HepG2 (cell line): ENCODE results near the gene CDT1. TPM values are rescaled to one million over a fixed set of nuclear protein-coding genes. Genes with fewer than 3 reads are reported as not detected.

ENCODE experiments used
- GABPB1 ChIP-seq: IDR thresholded peaks from 2 replicates; pipeline ENCODE4 v1.6.1; 2016; ENCODE audit warnings: mild to moderate bottlenecking, missing genetic modification reagents, moderate library complexity, missing compliant biosample characterization
- HDAC1 ChIP-seq: sonication (generic); formaldehyde crosslinking; IDR thresholded peaks from 2 replicates; pipeline ENCODE4 v1.5.1; 2020; ENCODE audit warnings: mild to moderate bottlenecking, missing genetic modification reagents
- HNF4G ChIP-seq, 2 experiments: sonication (generic) in 1 of 2; formaldehyde crosslinking in 1 of 2; IDR thresholded peaks; 2 replicates each; pipeline versions ENCODE4 v1.4.0 to v1.6.1; 2011 to 2020; ENCODE audit warnings: borderline replicate concordance in 2 of 2, low read depth in 2 of 2, mild to moderate bottlenecking in 2 of 2, low read length in 1 of 2, missing genetic modification reagents in 1 of 2, moderate library complexity in 1 of 2
- HNRNPK ChIP-seq: fragments of 200-400 bp; formaldehyde crosslinking; IDR thresholded peaks from 2 replicates; pipeline ENCODE4 v1.6.1; 2018; ENCODE audit warnings: low read length, low read depth, moderate library complexity, mild to moderate bottlenecking; ENCODE audit not compliant: poor library complexity, severe bottlenecking
- KLF16 ChIP-seq, 2 experiments: sonication (generic) in 1 of 2; formaldehyde crosslinking in 1 of 2; IDR thresholded peaks; 2 replicates each; pipeline versions ENCODE4 v1.6.1 to v1.8.0; 2016 to 2023; ENCODE audit warnings: missing genetic modification reagents in 2 of 2, missing compliant biosample characterization in 1 of 2
- MYNN ChIP-seq: sonication (generic); formaldehyde crosslinking; IDR thresholded peaks from 2 replicates; pipeline ENCODE4 v1.4.0; 2020; ENCODE audit warnings: mild to moderate bottlenecking, low read depth, missing genetic modification reagents
- NR2F2 ChIP-seq: IDR thresholded peaks from 2 replicates; pipeline ENCODE4 v1.6.1; 2012; ENCODE audit warnings: low read depth, inconsistent platforms, borderline replicate concordance
- TCF12 ChIP-seq, 2 experiments: fragments of 450-650 bp in 1 of 2; sonication (generic) in 1 of 2; formaldehyde crosslinking in 1 of 2; IDR thresholded peaks; 2 replicates each; pipeline versions ENCODE4 v1.6.1 to v1.8.0; 2017 to 2022; ENCODE audit warnings: antibody characterized with exemption in 1 of 2, mild to moderate bottlenecking in 1 of 2, missing genetic modification reagents in 1 of 2, moderate library complexity in 1 of 2
- ZNF12 ChIP-seq: sonication (generic); formaldehyde crosslinking; IDR thresholded peaks from 2 replicates; pipeline ENCODE4 v1.5.0; 2020; ENCODE audit warnings: missing genetic modification reagents
- ZNF230 ChIP-seq: sonication (generic); formaldehyde crosslinking; IDR thresholded peaks from 2 replicates; pipeline ENCODE4 v1.4.0; 2020; ENCODE audit warnings: mild to moderate bottlenecking, missing genetic modification reagents
- polyA plus RNA-seq, 8 experiments: library from polyadenylated mRNA; depleted of rRNA in 3 of 8; stranded (reverse) in 7 of 8; unstranded in 1 of 8; fragments of >200 nt; fragmentation: Illumina TruSeq in 4 of 8; extraction: Trizol in 4 of 8; gene quantifications; 2 replicates each; pipeline versions ENCODE4 v1.2.1 to v1.2.3, GENCODE V29; 2011 to 2016; ENCODE audit warnings: low read depth in 4 of 8, missing spikeins in 1 of 8, mixed read lengths in 1 of 8; ENCODE audit not compliant: insufficient read depth in 1 of 8
- total RNA-seq, 5 experiments: library from RNA; depleted of rRNA; stranded (reverse); fragments of >200 nt; fragmentation: Illumina TruSeq; extraction: Trizol; gene quantifications; 2 replicates each; pipeline ENCODE4 v1.2.3, GENCODE V29; 2016; ENCODE audit warnings: low read depth in 1 of 5
- TF ChIP-seq, protein P1 (sequence below): sonication (generic); formaldehyde crosslinking; IDR thresholded peaks from 2 replicates; pipeline ENCODE4 v1.4.0; 2020; ENCODE audit warnings: missing genetic modification reagents
- TF ChIP-seq, protein P2 (sequence below): sonication (generic); formaldehyde crosslinking; IDR thresholded peaks from 2 replicates; pipeline ENCODE4 v1.5.0; 2020; ENCODE audit warnings: mild to moderate bottlenecking, missing genetic modification reagents, borderline replicate concordance
- TF ChIP-seq, protein P3 (sequence below): sonication (generic); formaldehyde crosslinking; IDR thresholded peaks from 2 replicates; pipeline ENCODE4 v1.8.0; 2022; ENCODE audit warnings: mild to moderate bottlenecking, missing genetic modification reagents, borderline replicate concordance
- TF ChIP-seq, protein P4 (sequence below): sonication (generic); formaldehyde crosslinking; conservative IDR thresholded peaks from 2 replicates; pipeline ENCODE4 v1.4.0; 2020; ENCODE audit warnings: missing genetic modification reagents

The CDT1 gene
- total and polyA plus RNA-seq, 2 of the 13 experiments (the other 11 are each of a cell fraction or from before 2014, with no cell fraction given), result 23.1 to 23.8 TPM

DNA sequence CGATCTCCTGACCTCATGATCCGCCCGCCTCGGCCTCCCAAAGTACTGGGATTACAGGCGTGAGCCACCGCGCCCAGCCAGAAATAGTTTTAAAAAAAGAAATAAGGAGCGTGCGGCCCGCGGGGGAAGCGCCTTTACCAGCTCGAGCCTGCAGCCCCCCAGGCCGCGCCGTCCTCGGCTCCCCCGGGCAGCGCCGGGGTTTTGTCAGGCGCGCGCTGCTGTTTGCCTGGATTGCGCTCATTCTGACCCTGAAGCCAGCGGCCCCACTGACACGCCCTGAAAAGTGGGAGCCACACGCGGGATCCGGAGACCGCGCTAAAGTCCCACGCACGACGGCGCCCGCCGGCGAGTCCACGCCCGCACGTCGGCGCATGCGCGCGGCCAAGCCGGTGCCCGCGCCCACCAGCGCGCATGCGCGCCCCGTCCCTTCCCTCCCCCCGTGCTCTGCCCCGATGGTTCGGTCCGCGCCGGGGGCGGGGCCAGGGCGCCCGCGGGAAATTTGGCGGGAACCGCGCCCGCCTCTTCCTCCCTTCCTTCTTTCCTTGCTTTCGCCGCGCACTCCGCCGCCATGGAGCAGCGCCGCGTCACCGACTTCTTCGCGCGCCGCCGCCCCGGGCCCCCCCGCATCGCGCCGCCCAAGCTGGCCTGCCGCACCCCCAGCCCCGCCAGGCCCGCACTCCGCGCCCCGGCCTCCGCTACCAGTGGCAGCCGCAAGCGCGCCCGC, at the start of gene CDT1 (continued):
- peak; percentile 84; the same call in 1 of the 2 replicates for TF ChIP-seq ZNF230 (CRISPR knock-in tag)
- TF ChIP-seq HNRNPK, result peak; percentile 89
- TF ChIP-seq MYNN, result no peak
- TF ChIP-seq NR2F2, result no peak
- TF ChIP-seq, protein P1, sequence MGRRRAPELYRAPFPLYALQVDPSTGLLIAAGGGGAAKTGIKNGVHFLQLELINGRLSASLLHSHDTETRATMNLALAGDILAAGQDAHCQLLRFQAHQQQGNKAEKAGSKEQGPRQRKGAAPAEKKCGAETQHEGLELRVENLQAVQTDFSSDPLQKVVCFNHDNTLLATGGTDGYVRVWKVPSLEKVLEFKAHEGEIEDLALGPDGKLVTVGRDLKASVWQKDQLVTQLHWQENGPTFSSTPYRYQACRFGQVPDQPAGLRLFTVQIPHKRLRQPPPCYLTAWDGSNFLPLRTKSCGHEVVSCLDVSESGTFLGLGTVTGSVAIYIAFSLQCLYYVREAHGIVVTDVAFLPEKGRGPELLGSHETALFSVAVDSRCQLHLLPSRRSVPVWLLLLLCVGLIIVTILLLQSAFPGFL (CRISPR knock-in tag), result no peak
- TF ChIP-seq, protein P2, sequence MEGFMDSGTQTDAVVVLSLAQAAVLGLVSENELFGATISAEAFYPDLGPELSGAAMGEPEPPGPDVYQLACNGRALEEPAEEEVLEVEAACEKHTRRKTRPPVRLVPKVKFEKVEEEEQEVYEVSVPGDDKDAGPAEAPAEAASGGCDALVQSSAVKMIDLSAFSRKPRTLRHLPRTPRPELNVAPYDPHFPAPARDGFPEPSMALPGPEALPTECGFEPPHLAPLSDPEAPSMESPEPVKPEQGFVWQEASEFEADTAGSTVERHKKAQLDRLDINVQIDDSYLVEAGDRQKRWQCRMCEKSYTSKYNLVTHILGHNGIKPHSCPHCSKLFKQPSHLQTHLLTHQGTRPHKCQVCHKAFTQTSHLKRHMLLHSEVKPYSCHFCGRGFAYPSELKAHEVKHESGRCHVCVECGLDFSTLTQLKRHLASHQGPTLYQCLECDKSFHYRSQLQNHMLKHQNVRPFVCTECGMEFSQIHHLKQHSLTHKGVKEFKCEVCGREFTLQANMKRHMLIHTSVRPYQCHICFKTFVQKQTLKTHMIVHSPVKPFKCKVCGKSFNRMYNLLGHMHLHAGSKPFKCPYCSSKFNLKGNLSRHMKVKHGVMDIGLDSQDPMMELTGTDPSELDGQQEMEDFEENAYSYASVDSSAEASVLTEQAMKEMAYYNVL (CRISPR knock-in tag), result peak; percentile 60
- no peak for TF ChIP-seq TCF12 (IDR thresholded peaks at IDR 0.05)
- peak; percentile 73 for TF ChIP-seq TCF12 (CRISPR knock-in tag; IDR thresholded peaks at IDR 0.05)
- TF ChIP-seq ZNF12, result no peak
- TF ChIP-seq HNF4G (IDR thresholded peaks at IDR 0.05; ENCODE audit: borderline replicate concordance, low read depth, low read length), result no peak
- TF ChIP-seq HNF4G (CRISPR knock-in tag; IDR thresholded peaks at IDR 0.05; ENCODE audit: borderline replicate concordance, low read depth), result no peak
- TF ChIP-seq KLF16 (CRISPR knock-in tag; IDR thresholded peaks at IDR 0.05), result no peak; a peak in 2 of 4 replicates
- TF ChIP-seq, protein P3, sequence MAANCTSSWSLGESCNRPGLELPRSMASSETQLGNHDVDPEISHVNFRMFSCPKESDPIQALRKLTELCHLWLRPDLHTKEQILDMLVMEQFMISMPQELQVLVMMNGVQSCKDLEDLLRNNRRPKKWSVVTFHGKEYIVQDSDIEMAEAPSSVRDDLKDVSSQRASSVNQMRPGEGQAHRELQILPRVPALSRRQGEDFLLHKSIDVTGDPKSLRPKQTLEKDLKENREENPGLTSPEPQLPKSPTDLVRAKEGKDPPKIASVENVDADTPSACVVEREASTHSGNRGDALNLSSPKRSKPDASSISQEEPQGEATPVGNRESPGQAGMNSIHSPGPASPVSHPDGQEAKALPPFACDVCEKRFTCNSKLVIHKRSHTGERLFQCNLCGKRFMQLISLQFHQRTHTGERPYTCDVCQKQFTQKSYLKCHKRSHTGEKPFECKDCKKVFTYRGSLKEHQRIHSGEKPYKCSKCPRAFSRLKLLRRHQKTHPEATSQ (CRISPR knock-in tag), result 0 out of 2 replicates have a peak, but pooled peaks have one; percentile 43
- TF ChIP-seq HDAC1 (CRISPR knock-in tag), result peak; percentile 39; the same call in 1 of the 2 replicates
- peak; percentile 67; the same call in 1 of the 2 replicates for TF ChIP-seq GABPB1 (CRISPR knock-in tag)
- TF ChIP-seq, protein P4, sequence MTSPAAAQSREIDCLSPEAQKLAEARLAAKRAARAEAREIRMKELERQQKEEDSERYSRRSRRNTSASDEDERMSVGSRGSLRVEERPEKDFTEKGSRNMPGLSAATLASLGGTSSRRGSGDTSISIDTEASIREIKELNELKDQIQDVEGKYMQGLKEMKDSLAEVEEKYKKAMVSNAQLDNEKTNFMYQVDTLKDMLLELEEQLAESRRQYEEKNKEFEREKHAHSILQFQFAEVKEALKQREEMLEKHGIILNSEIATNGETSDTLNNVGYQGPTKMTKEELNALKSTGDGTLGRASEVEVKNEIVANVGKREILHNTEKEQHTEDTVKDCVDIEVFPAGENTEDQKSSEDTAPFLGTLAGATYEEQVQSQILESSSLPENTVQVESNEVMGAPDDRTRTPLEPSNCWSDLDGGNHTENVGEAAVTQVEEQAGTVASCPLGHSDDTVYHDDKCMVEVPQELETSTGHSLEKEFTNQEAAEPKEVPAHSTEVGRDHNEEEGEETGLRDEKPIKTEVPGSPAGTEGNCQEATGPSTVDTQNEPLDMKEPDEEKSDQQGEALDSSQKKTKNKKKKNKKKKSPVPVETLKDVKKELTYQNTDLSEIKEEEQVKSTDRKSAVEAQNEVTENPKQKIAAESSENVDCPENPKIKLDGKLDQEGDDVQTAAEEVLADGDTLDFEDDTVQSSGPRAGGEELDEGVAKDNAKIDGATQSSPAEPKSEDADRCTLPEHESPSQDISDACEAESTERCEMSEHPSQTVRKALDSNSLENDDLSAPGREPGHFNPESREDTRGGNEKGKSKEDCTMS (CRISPR knock-in tag), result no peak
